ENCODE measurements around the gene ABCA7. TPM values are rescaled to one million over a fixed set of nuclear protein-coding genes. Genes with fewer than 3 reads are reported as not detected.

Gene ABCA7
- total RNA-seq, 2 donors from 2014 or later, result 33.7 to 87.3 TPM

- H3K27me3 ChIP-seq, result no peaks in the 10 kb centered on the region
- peak in 1 of 4 donors; percentile 77 for DNase-seq
- peaks cover 2 to 11% of the 10 kb centered on the region in 2 donors for H3K36me3 ChIP-seq (replicated peaks in 1 of 2; ENCODE audit: insufficient read depth in 1 of 2, low read depth in 2 of 2)
- H3K27ac ChIP-seq, result peak overlapping the region in 2 of 4 donors; percentile 36 to 72
- intact Hi-C loops (cut with DNase I), result no loop called here
- no peak overlapping the region for H3K4me3 ChIP-seq
- ATAC-seq, result no peak
- peaks cover 18% of the 10 kb centered on the region for H3K4me1 ChIP-seq
- H3K9me3 ChIP-seq, result no peaks in the 10 kb centered on the region
- WGBS, 2 donors, result 64 to 80% methylated on average over 24 of the region's 27 CpGs
- TF ChIP-seq CTCF (IDR thresholded peaks at IDR 0.05) (no peak), POLR2A (IDR thresholded peaks at IDR 0.05) (peak in 1 of 3 donors; percentile 14)
These were observed 48.0 kb downstream of the ABCA7 start for GRCh38 chr19:1087813-1088415.

- TF ChIP-seq POLR2A (IDR thresholded peaks at IDR 0.05) (peak in 1 of 3 donors; percentile 11), CTCF (IDR thresholded peaks at IDR 0.05) (no peak)
- H3K27ac ChIP-seq, result peak overlapping the region in 2 of 4 donors; percentile 36 to 72
- H3K27me3 ChIP-seq, result no peaks in the 10 kb centered on the region
- WGBS, 2 donors, result 80 to 93% methylated on average over 14 to 17 of the region's 27 CpGs
- H3K36me3 ChIP-seq (replicated peaks in 1 of 2; ENCODE audit: insufficient read depth in 1 of 2, low read depth in 2 of 2), result peaks cover 2 to 11% of the 10 kb centered on the region in 2 donors
- ATAC-seq (no peak), DNase-seq (peak in 1 of 4 donors; percentile 37)
- H3K9me3 ChIP-seq, result no peaks in the 10 kb centered on the region
- intact Hi-C loops (cut with DNase I), result no loop called here
- H3K4me3 ChIP-seq, result no peak overlapping the region
- H3K4me1 ChIP-seq, result peaks cover 18% of the 10 kb centered on the region
These were observed 48.6 kb downstream of the ABCA7 start for GRCh38 chr19:1088416-1089010.

DNA sequence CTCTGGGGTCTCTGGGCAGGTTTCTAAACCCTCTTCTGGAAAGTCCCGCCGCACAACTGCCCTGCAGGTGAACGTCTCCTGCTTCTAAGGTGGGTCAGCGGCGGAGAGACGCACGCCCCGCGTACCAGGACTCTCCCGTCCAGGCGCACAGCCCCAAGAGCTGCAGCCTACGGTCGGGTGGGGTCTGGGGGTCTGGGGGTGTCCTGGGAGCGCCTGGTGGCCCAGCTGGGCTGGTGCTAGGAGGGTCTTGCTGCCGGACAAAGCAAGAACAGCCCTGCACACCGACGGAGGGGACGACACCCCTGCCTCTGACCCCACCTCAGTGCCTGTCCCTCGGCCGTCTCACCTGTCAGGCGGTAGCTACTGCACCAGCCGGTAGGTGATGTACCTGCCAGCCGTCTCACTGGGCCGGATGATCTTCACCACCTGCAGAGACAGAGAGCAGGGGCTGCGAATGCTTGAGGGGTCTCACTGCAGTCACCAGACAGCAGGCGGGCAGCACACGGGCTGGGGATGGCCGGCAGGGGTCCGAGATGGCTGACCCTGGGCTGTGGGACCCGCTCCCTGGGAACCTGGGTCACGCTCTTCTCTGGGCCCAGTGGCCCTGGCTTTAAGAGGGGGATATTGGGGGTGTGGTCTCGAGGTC is 49.3 kb downstream of the ABCA7 start:
- Histone ChIP-seq H3K27me3 (no peaks in the 10 kb centered on the region), H3K27ac (no peak overlapping the region), H3K4me1 (peaks cover 18% of the 10 kb centered on the region), H3K4me3 (no peak overlapping the region), H3K9me3 (no peaks in the 10 kb centered on the region), H3K36me3 (replicated peaks in 1 of 2; ENCODE audit: insufficient read depth in 1 of 2, low read depth in 2 of 2) (peaks cover 2 to 11% of the 10 kb centered on the region in 2 donors)
- no peak for TF ChIP-seq CTCF (IDR thresholded peaks at IDR 0.05)
- no peak for TF ChIP-seq POLR2A (IDR thresholded peaks at IDR 0.05)
- DNase-seq (no peak), ATAC-seq (no peak)
- intact Hi-C loops (cut with DNase I), result no loop called here
- 91 to 95% methylated on average over 13 to 32 of the region's 32 CpGs for WGBS, 2 donors

DNA sequence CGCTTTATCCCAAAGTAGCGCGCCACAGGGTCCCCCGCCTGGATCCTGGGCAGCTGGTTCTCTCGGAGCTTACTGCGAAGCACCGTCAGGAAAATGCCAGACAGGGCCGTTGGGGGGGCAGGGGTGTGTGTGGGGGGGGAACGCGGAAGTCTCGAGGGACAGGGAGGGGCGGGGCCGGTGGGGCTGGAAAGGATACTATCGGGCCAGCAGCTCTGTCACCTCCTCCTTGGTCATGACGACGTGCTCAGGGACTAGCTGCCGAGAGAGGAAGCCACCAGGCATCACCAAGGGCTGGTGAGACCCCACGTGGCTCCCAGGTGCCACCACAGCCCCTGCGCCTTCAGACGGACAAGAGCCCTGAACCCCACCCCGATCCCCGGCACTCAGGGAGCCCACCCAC is 50.0 kb downstream of the ABCA7 start:
- peaks cover 19% of the 10 kb centered on the region for H3K4me1 ChIP-seq
- no peaks in the 10 kb centered on the region for H3K27me3 ChIP-seq
- no peak for DNase-seq
- H3K27ac ChIP-seq, result no peak overlapping the region
- H3K36me3 ChIP-seq (replicated peaks in 1 of 2; ENCODE audit: insufficient read depth in 1 of 2, low read depth in 2 of 2), result peaks cover 2 to 11% of the 10 kb centered on the region in 2 donors
- no peaks in the 10 kb centered on the region for H3K9me3 ChIP-seq
- 76% methylated on average over 15 of the region's 22 CpGs; no CpG with 5 or more reads in 1 of the 2 donors for WGBS, 2 donors
- TF ChIP-seq POLR2A (IDR thresholded peaks at IDR 0.05) (no peak), CTCF (IDR thresholded peaks at IDR 0.05) (no peak)
- ATAC-seq, result no peak
- intact Hi-C loops (cut with DNase I), result no loop called here
- no peak overlapping the region for H3K4me3 ChIP-seq
